HG03432 (cell line): ENCODE measurements around the gene CHERP.
"Not testable (repeated sequence)": the region's sequence is repeated elsewhere in the genome, so short reads cannot be mapped to it uniquely, and the experiment has no call there.

Experiments used
- ATAC-seq: cut with Tn5 transposase; IDR thresholded peaks from one replicate; pipeline ENCODE4 v1.9.1; 2021; ENCODE audit warnings: mild to moderate bottlenecking, moderate library complexity; ENCODE audit not compliant: unreplicated experiment

Gene CHERP

GRCh38 chr19:16521715-16522289 is 20.4 kb downstream of the CHERP start:
- ATAC-seq = no peak

GRCh38 chr19:16520986-16521624 is 21.1 kb downstream of the CHERP start:
- ATAC-seq = no peak

GRCh38 chr19:16520074-16520973 is 21.9 kb downstream of the CHERP start:
- ATAC-seq = no peak

GRCh38 chr19:16519230-16519687 is 23.0 kb downstream of the CHERP start:
- no peak for ATAC-seq

- no peak for ATAC-seq
Observed at GRCh38 chr19:16518483-16519229, 23.6 kb downstream of the CHERP start.

GRCh38 chr19:16518061-16518460 is 24.2 kb downstream of the CHERP start:
- no peak for ATAC-seq

- ATAC-seq = no peak
Observed at GRCh38 chr19:16516923-16517610, 25.2 kb downstream of the CHERP start.

- ATAC-seq = no peak
Observed at GRCh38 chr19:16516381-16516780, 25.9 kb downstream of the CHERP start.

GRCh38 chr19:16514383-16515019 is 27.7 kb downstream of the CHERP start:
- no peak for ATAC-seq

GRCh38 chr19:16512611-16513010 is 29.6 kb downstream of the CHERP start:
- not testable (repeated sequence) for ATAC-seq

- ATAC-seq = no peak
Observed at GRCh38 chr19:16509141-16510061, 32.8 kb downstream of the CHERP start.

GRCh38 chr19:16508546-16508945 is 33.7 kb downstream of the CHERP start:
- no peak for ATAC-seq

- no peak for ATAC-seq
Observed at GRCh38 chr19:16506961-16507360, 35.3 kb downstream of the CHERP start.

GRCh38 chr19:16506161-16506560 is 36.1 kb downstream of the CHERP start:
- ATAC-seq = not testable (repeated sequence)

GRCh38 chr19:16504271-16504670 is 38.0 kb downstream of the CHERP start:
- no peak for ATAC-seq

GRCh38 chr19:16497837-16498236 is 44.4 kb downstream of the CHERP start:
- no peak for ATAC-seq

- no peak for ATAC-seq
Observed at GRCh38 chr19:16497042-16497441, 45.2 kb downstream of the CHERP start.

GRCh38 chr19:16496613-16496983 is 45.6 kb downstream of the CHERP start:
- no peak for ATAC-seq
